ENCODE data around the gene TTC13.
"Not testable (repeated sequence)": the region's sequence is repeated elsewhere in the genome, so short reads cannot be mapped to it uniquely, and the experiment has no call there.

TTC13 gene

GRCh38 chr1:230978491-230979388 lies at the start of gene TTC13, which contains the start of gene ARV1:
TTC13 (minus strand) TSS chr1:230978861; CDS start chr1:230978830, 31 bp downstream.
ARV1 (plus strand) TSS chr1:230979094; CDS start chr1:230979106, 12 bp downstream.
- DNase-seq (ENCODE audit: low spot score): peak; percentile 98

GRCh38 chr1:231027971-231028370 lies 49.3 kb upstream of the TTC13 start:
- DNase-seq (ENCODE audit: low spot score): no peak

- no peak for DNase-seq (ENCODE audit: low spot score)
Measured at GRCh38 chr1:231027136-231027925, 48.7 kb upstream of the TTC13 start.

- no peak for DNase-seq (ENCODE audit: low spot score)
Measured at GRCh38 chr1:231026576-231026975, 47.9 kb upstream of the TTC13 start.

- DNase-seq (ENCODE audit: low spot score): no peak
Measured at GRCh38 chr1:231023150-231023549, 44.5 kb upstream of the TTC13 start.

GRCh38 chr1:231022543-231022942 lies 43.9 kb upstream of the TTC13 start:
- DNase-seq (ENCODE audit: low spot score): not testable (repeated sequence)

GRCh38 chr1:231021540-231022031 lies 42.9 kb upstream of the TTC13 start:
- DNase-seq (ENCODE audit: low spot score): no peak

- no peak for DNase-seq (ENCODE audit: low spot score)
Measured at GRCh38 chr1:231020816-231021215, 42.2 kb upstream of the TTC13 start.

GRCh38 chr1:231020139-231020601 lies 41.5 kb upstream of the TTC13 start:
- DNase-seq (ENCODE audit: low spot score): no peak

- DNase-seq (ENCODE audit: low spot score): no peak
Measured at GRCh38 chr1:231019711-231020110, 41.0 kb upstream of the TTC13 start.

GRCh38 chr1:231016966-231017365 lies 38.3 kb upstream of the TTC13 start:
- no peak for DNase-seq (ENCODE audit: low spot score)

GRCh38 chr1:231016234-231016633 lies 37.6 kb upstream of the TTC13 start:
- no peak for DNase-seq (ENCODE audit: low spot score)

- DNase-seq (ENCODE audit: low spot score): no peak
Measured at GRCh38 chr1:231013391-231014015, 34.8 kb upstream of the TTC13 start.

GRCh38 chr1:231011963-231012362 lies 33.3 kb upstream of the TTC13 start:
- DNase-seq (ENCODE audit: low spot score): no peak

GRCh38 chr1:231011360-231011759 lies 32.7 kb upstream of the TTC13 start:
- DNase-seq (ENCODE audit: low spot score): no peak

- DNase-seq (ENCODE audit: low spot score): not testable (repeated sequence)
Measured at GRCh38 chr1:231007535-231007934, 28.9 kb upstream of the TTC13 start.

GRCh38 chr1:231001892-231002291 lies 23.2 kb upstream of the TTC13 start:
- DNase-seq (ENCODE audit: low spot score): no peak

- DNase-seq (ENCODE audit: low spot score): no peak
Measured at GRCh38 chr1:231000639-231001038, 22.0 kb upstream of the TTC13 start.

- DNase-seq (ENCODE audit: low spot score): no peak
Measured at GRCh38 chr1:231000201-231000600, 21.5 kb upstream of the TTC13 start.

GRCh38 chr1:230994860-230995259 lies 16.2 kb upstream of the TTC13 start:
- DNase-seq (ENCODE audit: low spot score): no peak

GRCh38 chr1:230992100-230992774 lies 13.6 kb upstream of the TTC13 start:
- no peak for DNase-seq (ENCODE audit: low spot score)

GRCh38 chr1:230987448-230987847 lies 8.8 kb upstream of the TTC13 start:
- DNase-seq (ENCODE audit: low spot score): no peak
